HL-60/S4 (cell line): ENCODE measurements around the gene GASK1A.

Source experiments
- in situ Hi-C: fragments of 300-500 bp; cut with MboI; formaldehyde crosslinking; loops from 2 replicates; pipeline ENCODE4 v1.14.3; 2022; ENCODE audit warnings: low sequenced_read_pairs

GASK1A gene

DNA sequence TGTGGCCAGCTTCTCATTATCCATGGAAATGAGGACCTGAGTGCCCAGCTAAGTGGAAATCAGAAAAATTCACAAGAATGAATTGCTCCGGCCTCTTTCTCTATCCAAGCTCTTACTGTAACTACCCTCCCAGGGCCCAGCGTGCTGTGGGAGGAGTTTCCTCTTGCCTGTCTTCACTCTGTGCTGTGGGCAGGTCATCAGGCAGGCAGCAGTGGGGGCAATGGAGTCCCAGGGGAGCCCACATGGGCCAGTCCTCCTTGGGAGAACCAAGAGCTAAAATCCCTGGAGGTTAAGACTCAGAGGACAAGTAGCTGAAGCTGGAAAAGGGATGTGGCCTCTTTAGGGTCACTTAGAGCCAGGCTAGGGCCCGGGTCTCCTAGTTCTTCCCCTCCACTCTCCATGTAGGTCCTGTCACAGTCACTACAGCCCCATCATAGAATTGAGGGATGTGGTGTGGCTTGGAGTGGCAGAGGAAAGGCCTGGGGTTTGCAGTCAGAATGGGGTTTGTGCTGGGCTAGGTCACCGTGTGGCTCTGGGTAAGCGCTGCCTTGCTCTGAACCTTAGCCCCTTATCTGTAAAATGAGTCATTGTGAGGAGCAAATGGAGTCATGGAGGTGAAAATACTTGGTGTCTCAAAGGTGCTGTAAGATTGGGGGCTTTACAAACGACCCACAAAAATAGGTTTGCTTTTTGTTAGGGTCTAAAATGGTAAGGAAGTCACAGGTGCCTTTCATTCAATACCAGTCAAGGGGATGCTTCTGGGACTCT is 3.7 kb downstream of the GASK1A start:
- in situ Hi-C loops, result no loop called here

DNA sequence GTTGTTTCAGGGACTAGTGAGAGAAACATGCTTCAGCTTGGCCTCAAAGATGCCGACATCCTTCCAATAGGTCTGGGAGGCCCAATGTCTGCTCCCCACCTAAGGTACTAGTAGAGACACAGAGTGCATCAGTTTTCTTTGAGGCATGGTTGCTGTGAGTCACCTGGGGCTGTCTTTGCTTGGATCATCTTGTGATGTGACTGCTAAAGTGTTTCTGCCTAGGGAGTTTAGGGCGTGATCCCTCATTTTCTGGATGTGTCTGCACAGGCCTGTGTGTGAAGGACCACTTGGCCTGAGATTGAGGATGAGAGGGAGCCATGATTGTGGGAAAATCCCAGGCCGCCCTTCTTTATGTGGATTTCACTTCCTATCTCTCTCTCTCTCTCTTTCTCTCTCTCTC is 4.8 kb downstream of the GASK1A start:
- in situ Hi-C loops, result no loop called here

DNA sequence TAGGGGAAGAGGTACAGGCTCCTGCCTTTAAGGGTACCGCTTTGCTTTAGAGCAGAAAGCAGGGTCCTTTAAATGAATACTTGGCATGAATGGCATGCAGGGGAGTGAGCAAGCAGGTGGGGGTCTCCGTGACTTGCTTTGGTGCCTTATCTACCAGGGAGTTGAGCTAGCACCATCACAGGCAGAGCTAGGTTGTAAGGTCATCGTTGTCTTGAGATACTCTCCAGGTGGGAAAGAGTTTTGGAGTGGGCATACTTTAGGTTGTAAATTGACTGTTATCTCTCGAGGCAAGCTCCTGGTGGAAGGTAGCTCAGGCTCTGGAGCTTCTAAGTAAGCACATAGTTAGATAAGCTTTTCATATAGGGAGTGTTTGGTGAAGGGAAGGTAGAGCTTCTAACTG is 5.6 kb downstream of the GASK1A start:
- in situ Hi-C loops, result no loop called here

DNA sequence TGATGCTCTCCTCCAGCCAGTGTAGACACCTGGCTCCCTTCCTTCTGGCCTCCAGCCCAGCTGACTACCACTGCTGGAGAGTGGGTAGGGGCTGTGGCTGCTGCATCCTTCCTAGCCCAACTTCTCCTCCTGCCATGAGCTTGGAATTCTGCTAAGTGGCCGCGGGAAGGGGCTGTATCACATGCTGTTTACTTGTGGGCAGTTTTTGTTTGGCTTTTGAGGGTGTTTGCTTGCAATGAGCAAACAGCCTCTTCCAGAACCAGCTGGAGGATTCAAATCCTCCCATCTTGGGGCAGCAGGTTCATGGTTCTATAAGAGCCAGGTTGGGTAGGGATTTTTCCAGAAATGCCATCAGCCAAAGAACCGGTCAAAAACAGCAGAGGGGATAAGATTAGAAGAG is 9.0 kb downstream of the GASK1A start:
- in situ Hi-C loops, result no loop called here

DNA sequence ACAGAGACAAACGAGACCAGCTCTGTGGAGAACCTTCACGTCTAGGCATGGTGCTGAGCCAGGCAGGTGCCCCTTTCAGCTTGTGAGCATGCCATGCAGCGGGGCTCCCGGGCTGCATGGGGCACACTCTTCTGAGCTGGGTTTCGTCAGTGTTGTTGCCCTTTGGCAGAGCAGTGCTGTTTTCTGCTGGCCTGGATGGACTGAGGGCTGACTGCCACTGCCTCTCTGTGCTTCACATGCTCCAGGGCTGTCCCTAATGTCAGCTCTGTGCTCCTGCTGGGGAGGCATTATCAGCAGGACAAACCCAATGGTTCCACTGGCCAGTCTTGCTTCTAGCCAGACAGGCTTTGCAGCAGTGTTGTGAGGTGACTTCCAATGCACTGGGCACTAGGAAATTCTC is 9.5 kb downstream of the GASK1A start:
- in situ Hi-C loops, result no loop called here

DNA sequence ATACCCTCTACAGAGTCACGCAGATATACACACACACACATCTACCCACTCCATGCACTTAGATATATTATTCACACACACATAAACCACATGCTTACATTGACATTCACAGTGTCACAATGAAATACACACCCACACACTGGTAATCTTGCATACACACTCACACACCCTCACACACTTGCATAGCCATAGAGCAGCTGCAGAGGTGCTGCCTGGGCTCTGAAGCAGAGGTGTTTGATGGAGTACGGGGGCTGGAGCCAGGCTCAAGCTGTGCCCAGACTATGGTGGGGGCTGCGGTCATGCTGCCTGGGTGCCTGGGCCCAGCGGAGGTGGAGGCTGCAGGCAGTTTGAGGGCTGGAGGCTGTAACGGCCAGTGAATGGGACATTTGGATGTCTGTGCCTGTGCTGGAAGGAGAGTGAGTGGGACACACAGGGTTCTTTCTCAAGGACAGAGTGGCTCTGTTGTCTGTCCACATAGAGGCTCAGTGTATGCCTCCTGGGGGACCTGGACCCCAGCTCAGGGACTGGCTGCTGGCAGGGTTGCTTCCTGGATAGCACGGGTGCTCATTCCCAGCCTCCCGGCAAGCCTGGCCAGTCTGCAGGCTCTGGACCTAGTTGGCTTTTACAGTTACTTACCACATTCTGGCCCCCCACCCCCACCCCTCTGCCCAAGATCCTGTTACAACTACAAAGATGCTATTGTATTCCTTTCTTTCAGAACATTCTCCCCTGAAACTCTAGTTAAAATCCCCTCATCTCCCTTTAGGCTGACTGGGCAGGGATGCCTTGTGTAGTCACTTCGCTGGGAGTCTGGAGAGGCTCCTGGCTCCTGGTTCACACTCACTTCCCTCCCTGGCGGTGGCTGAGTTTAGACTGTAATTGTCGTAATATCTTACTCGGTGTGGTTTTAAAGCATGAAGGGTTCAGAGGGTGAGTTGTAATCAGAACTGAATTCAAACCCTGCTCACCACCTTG is 12.5 kb downstream of the GASK1A start:
- in situ Hi-C loops, result no loop called here

DNA sequence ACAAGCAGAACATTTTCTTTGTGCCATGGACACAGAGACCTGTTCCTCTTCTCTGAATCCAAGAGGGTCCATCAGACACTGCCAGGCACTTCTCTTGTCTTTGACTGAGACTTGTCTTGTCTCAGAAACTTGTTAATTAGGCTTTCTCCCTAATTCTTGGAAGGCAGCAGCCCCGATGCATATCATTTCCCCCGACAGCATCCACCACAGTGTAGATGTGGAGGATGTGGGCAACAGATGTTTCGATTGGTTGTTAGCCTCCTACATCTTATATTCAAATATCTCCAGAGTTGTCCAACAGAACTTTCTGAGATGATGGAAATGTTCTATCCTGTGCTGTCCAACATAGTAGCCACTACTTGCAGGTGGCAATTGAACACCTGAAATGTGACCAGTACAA is 15.5 kb downstream of the GASK1A start:
- in situ Hi-C loops, result no loop called here

DNA sequence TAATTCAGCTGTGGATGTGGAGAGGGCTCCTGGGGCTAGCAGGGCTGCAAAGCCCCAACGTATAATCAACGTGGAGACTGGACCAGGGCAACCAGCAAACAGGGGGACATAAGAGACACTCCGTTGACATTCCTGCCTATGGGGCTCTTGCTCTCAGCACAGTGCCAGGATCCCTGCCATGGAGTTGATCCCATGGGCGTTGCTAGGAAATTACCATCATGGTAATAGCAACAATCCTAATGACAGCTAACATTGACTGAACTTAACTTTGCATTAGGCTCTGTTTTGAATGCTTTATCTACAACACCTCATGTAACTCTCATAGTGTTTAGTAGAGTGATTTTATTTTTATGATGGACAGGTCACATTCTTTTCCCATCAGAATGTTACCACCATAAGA is 16.9 kb downstream of the GASK1A start:
- in situ Hi-C loops, result no loop called here

DNA sequence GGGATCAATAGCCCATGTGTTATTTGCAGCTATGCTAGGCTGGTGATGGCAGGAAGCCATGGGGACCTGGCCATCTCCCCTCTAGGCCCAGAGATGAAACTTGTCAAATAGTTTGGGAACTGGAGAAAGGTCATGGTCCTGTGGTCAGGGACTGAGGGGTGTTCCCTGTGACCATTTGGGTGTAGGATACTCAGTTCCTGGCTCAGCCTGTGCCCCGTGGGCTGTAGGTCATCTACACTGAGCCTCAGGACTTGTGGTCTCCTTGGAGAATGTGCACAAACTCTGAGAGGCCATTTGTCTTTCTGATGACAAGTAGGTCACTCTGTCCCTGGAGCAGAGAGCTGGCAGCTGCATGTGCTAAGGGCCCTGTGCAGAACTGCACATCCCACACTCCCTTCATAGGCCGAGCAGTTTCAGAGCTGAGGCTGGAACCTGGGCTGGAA is 17.5 kb downstream of the GASK1A start:
- in situ Hi-C loops, result no loop called here

DNA sequence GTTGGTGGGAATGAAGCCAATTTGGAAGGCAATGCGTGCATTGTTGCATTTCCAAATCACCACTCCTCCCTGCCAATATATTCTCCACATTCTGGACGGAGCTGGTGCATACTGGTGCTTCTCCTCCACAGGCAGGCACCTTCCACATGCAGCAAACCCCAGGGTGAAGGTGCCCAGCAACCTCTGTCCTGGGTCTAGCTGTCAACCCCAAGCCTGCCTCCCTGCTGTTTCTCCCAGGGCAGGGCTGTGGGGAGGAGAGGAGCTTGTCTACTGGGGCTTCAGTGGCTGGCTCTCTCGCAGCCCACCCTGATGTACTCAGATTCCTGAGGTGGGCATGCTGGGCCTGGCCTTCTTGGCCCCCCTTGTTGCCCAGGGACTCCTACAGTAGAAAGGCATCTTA is 20.1 kb downstream of the GASK1A start:
- in situ Hi-C loops, result no loop called here

DNA sequence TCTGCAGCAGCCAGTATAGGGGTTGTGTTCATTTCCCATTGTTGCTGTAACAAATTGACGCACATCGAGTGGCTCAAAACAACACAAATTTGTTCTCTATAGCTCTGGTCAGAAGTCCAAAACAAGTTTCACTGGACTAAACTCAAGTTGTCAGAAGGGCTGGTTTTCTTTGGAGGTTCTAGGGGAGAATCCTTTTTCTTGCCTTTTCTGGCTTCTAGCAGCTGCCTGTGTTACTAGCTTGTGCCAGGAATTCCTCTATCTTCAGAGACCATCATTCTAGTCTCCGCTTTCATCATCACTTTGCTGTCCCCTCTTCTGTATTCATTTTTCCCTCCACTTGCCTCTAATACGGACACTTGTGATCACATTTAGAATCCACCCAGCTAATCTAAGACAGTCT is 20.5 kb downstream of the GASK1A start:
- in situ Hi-C loops, result no loop called here

DNA sequence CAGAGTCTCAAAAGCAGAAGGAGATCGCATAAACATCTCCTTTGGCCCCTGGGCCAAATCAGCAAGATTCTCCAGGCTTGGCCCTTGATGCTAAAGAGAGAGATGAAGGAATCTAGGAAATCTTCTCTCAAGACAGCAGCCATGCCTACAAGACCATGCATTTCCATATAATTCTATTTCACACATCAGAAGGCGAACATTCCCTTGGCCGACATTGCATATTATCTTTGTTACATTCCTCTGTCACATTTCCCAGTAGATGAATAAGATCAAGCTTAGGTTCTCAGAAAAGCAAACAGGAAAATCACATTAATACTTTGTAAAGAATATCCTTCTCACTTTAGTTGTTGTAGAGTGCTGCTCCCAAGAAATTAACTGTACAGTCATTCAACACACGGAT is 21.3 kb downstream of the GASK1A start:
- in situ Hi-C loops, result no loop called here

DNA sequence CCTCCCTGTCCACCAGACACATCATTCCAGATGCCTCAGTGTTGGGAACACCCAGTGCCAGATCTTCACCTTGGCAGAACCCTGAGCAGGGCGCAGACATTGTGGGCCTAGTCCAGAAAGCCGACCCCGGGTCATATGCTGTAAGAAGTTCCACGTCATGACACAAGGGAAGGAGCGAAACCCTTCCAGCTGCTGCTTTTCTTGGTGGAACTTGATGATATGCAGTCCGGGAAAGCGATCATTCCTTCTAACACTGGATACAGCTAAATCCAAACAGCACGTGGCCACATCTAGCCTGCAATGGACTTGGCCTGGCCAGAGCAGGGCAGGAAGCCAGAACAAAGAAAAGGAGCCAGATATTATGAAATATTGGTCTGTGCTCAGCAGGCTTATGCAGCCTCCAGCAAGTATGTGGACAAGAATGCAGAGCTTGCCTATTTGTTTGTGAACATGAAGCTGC is 22.0 kb downstream of the GASK1A start:
- in situ Hi-C loops, result no loop called here

DNA sequence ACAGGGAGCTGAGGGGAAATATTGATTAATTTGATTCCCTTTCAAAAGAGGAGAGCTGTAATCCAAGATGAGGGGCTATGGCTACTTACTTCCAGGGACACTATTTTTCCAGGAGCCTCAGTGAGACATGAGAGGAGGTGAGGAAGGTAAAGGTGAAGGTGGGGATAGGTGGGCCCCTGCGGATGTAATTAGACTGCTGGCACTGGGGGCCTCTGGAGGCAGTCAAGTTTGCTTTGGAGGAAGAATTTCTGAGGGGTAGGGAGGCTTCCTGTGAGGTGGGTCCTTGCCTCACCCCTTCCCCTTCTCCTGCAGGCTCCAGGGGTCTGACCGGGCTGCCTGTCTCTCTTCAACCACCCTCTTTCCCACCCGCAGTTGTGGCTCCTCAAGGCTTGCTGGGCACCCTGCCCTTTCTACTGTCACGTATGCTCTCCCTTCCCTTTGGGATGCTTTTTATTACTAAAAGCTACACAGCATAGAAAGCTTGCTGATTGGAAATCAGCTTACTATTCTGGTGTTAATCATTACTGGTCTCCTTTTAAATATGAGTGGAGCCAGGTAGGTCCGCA is 22.5 kb downstream of the GASK1A start:
- in situ Hi-C loops, result no loop called here

DNA sequence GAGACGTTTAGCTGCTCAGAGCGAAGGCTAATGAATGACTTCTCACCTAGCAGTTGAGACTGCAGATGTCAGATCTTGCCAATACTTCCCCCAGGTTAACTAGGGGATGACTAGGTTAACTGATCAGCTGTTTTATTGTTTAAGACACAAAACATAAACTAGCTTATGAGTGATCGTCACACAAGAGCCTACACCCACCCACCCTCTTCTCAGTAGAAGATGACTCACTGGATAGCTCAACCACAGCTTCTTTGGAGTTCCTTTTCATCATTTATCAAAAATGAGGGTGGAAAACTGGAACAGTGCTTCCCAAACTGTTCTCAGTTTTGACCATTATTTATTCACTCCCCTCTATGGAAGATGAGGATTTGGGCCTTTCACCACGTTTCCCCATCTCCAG is 25.2 kb downstream of the GASK1A start:
- in situ Hi-C loops, result no loop called here

DNA sequence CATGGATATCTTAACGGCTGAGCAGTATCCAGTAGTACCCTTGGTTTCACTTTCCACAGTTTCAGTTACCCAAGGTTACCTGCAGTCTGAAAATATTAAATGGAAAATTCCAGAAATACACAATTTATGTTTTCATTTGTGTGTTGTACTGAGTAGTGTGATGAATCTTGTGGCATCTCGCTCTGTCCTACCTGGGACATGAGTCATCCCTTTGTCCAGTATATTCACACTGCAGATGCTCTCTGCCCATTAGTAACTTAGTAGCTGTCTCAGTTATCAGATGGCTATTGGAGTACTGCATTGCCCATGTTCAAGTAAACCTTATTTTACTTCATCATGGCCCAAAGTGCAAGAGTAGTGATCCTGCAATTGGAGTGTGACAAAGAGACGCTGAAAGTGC is 26.1 kb downstream of the GASK1A start:
- in situ Hi-C loops, result no loop called here

DNA sequence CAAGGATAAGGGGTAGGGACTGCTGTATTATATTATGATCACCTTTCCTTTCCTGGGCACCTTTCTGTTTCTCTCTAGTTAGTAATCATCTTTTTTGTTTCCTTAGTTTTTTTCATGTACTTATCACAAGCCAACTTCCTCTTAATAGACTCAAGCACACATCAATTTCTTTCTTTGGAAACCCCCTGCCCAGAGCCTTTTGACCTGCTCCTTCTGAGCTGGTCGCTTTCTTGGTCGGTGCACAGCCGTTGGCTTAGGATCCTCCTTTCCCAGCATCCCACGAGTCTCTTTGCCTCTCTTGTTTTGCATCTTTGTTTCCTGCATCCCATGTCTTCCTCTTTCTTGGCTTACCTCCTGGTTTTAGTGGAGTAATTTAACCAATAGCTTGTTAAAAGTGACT is 26.9 kb downstream of the GASK1A start:
- in situ Hi-C loops, result no loop called here

DNA sequence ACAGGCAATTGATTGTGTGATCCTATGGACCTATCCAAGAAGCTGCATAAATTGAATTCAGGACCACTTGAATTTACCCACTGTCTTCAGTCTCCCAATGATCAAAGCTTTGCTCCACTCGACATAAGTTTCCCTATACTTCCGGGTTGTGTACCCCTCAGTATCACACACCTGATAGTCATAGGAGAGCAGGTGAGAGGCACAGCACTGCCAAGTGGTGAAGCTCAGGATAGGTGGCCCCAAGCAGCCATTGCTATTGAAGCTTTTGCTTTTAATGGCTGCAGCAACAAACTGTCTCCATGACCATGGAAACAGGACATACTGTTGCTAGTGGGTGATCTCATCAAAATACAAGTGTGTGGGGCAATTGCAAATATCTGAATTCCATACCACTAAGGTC is 27.7 kb downstream of the GASK1A start:
- in situ Hi-C loops, result no loop called here

DNA sequence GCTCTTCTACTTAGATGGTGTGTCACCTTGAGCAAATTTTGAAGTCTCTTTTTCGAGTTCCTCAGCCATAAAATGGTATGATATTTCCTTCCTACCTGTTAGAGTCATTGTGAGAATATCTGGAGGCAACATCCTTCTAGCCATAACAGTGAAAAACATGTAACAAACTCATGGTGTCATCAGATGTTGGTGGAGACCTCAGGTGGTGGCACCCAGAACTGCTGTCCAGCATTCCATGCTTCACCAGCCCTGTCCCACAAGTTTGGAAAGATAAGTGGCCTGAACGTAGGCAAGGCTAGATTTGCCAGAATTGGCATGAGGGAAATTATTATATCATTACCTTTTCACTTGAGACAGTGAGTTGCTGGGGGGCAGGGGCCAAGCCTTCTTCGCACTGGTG is 30.4 kb downstream of the GASK1A start:
- in situ Hi-C loops, result no loop called here

DNA sequence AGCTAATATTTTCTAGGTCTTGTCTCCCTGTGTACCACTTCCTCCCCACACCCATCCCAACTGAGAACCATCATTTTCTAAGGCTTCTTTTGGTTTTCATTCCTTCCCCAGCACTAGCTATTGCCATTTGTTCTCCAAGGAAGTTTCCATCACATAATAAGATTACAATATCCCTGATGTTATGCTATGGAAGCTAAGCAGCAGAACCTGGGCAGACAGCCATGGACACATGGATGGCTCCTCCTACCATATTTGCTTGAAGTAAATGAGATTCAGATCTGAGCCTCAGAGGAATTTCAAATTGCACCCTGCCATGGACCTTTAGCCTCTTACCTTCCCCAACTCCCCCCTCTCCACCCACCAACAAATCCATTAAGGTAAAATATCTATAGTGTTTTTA is 31.5 kb downstream of the GASK1A start:
- in situ Hi-C loops, result no loop called here

DNA sequence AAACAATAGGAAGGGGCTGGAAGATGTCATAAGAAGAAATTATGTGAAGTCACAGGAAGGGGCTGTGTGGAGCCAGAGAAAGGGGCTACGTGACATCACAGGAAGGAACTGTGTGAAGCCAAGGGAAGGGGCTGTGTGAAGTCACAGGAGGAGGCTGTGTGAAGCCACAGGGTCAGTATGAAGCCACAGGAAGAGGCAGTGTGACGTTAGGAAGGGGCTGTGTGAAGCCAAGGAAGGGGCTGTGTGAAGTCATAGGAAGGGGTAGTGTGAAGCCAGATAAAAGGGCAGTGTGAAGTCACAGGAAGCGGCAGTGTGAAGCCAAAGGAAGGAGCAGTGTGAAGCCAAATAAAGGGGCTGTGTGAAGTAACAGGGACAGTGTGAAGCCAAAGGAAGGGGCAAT is 32.5 kb downstream of the GASK1A start:
- in situ Hi-C loops, result no loop called here

DNA sequence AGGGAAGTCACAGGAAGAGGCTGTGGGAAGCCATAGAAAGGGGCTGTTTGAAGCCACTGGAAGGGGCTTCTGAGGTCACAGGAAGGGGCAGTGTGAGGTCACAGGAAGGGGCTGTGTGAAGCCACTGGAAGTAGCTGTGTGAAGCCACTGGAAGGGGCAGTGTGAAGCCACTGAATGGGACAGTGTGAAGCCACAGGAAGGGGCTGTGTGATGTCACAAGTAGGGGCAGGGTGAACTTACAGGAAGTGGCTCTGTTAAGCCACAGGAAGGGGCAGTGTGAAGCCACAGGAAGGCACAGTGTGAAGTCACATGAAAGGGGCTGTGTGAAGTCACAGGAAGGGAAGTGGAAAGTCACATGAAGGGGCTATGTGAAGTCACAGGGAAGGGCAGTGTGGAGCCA is 33.1 kb downstream of the GASK1A start:
- in situ Hi-C loops, result no loop called here
